ENCODE measurements around the gene ANKRD42. TPM values are rescaled to one million over a fixed set of nuclear protein-coding genes. Genes with fewer than 3 reads are reported as not detected.

ANKRD42 gene
- total RNA-seq, 1 experiment from 2014 or later: 5.7 TPM

DNA sequence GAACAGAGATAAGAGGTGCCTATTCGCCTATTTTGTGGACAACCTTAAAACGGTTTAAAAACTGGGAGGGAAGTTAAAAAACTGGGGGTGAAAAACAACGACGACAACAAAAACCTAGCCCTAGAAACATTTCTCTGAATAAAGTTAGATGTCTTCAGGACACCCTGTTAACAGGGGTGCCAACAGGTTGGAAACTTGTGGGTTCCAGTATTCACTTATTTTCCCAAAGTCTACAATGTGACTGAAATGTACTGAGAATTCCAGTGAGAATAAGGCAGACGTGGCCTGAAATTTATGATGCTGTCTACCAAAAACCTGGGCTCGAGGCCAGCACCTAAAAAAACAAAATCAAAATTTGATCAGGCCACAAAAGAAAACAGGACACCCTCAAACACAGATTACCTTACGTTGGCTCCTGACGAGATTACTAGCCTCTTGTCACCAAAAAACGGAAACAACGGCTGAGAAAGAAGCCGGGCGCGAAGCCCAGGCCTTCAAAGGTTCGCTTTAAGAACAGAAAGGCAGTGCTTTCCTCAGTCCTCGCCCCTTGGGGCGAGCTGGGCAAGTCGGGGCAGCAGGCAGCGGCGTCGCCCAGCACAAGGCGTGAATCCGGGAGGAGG is 91.7 kb downstream of the ANKRD42 start:
- Mint-ChIP-seq H3K4me1 (peaks cover 27% of the 10 kb centered on the region), H3K4me3 (peak overlapping the region; percentile 91), H3K9me3 (no peaks in the 10 kb centered on the region), H3K27ac (peak overlapping the region; percentile 99), H3K27me3 (ENCODE audit: low read depth) (no peaks in the 10 kb centered on the region), H3K36me3 (peaks cover 4% of the 10 kb centered on the region)
- DNase-seq (ENCODE audit: low spot score) (no peak), ATAC-seq (peak; percentile 26)
- ChIA-PET CTCF (interaction anchor here (1.0 to 1.2 kb wide), 3 partner anchors 10 to 128 kb away, joined by 3 to 6 read pairs (median 3); partner anchors contain the start of gene PCF11), POLR2A (interaction anchor here (0.6 to 1.2 kb wide), 4 partner anchors 35 to 440 kb away, joined by 3 to 6 read pairs (median 5); partner anchors contain the start of genes PCF11 and PRCP)
- TF ChIP-seq CBFB (CRISPR knock-in tag; IDR thresholded peaks at IDR 0.05; ENCODE audit: low read depth) (0 out of 2 replicates have a peak, but pooled peaks have one; percentile 0), ZNF232 (CRISPR knock-in tag; IDR thresholded peaks at IDR 0.05) (no peak)

DNA sequence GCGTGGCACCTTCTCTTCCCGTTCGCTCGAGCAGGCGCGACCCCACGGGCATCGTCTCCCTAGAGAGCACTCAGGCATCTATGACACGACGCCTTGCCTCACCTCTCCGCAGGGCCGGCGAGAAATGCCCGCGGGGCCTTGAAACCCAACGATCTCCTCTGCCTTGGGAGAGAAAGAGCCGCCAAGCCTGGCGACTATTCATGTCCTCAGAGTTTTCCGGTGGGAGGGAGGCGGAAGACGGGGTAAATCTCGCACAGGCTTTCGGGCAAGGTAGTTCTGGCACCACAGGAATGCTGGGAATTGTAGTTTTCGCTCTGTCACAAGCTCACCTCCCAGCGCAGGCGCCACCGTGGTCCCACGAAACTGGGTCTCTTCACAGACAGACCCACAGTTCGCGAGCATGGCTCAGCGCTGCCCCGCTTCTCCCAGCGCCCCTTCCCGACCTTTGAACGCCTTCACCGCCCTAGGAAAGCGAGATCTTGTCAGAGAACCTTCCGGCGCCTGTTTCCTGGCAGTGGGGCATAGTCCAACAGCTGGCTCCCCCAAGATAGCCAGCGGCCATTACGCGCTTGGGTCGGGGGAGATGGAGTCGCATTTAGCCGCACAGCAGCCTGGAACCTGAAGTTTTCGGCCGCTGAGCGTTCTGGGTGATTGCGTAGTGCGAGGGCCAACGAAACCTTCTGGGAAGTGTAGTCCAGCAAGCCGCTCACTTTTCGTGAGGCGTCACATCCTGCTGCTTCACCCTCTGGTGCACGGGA is 92.4 kb downstream of the ANKRD42 start, which contains the start of gene CCDC90B:
Gene CCDC90B, minus strand, starts transcription at position 597 of the 758 bp plus-strand sequence. Its CDS starts 395 bp downstream, at position 202.
- ChIA-PET CTCF (interaction anchor here (0.6 to 1.2 kb wide), 4 partner anchors 9 to 144 kb away, joined by 3 to 6 read pairs (median 3); partner anchors contain the start of gene PCF11), POLR2A (interaction anchor here (0.6 to 1.2 kb wide), 6 partner anchors 36 to 440 kb away, joined by 3 to 6 read pairs (median 4); partner anchors contain the start of genes PCF11 and PRCP)
- peak; percentile 94 for ATAC-seq
- Mint-ChIP-seq H3K36me3 (no peaks in the 10 kb centered on the region), H3K9me3 (no peaks in the 10 kb centered on the region), H3K27ac (peak within 1 kb of the TSS; percentile 99), H3K4me1 (peaks cover 23% of the 10 kb centered on the region), H3K4me3 (peak within 1 kb of the TSS; percentile 91), H3K27me3 (ENCODE audit: low read depth) (no peaks in the 10 kb centered on the region)
- DNase-seq (ENCODE audit: low spot score): peak; percentile 94
- TF ChIP-seq, protein P1, sequence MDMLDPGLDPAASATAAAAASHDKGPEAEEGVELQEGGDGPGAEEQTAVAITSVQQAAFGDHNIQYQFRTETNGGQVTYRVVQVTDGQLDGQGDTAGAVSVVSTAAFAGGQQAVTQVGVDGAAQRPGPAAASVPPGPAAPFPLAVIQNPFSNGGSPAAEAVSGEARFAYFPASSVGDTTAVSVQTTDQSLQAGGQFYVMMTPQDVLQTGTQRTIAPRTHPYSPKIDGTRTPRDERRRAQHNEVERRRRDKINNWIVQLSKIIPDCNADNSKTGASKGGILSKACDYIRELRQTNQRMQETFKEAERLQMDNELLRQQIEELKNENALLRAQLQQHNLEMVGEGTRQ (CRISPR knock-in tag; IDR thresholded peaks at IDR 0.05): 0 out of 2 replicates have a peak, but pooled peaks have one; percentile 31
- TF ChIP-seq, protein P2, sequence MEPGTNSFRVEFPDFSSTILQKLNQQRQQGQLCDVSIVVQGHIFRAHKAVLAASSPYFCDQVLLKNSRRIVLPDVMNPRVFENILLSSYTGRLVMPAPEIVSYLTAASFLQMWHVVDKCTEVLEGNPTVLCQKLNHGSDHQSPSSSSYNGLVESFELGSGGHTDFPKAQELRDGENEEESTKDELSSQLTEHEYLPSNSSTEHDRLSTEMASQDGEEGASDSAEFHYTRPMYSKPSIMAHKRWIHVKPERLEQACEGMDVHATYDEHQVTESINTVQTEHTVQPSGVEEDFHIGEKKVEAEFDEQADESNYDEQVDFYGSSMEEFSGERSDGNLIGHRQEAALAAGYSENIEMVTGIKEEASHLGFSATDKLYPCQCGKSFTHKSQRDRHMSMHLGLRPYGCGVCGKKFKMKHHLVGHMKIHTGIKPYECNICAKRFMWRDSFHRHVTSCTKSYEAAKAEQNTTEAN (CRISPR knock-in tag; IDR thresholded peaks at IDR 0.05): 0 out of 2 replicates have a peak, but pooled peaks have one; percentile 53
- TF ChIP-seq, protein P3, sequence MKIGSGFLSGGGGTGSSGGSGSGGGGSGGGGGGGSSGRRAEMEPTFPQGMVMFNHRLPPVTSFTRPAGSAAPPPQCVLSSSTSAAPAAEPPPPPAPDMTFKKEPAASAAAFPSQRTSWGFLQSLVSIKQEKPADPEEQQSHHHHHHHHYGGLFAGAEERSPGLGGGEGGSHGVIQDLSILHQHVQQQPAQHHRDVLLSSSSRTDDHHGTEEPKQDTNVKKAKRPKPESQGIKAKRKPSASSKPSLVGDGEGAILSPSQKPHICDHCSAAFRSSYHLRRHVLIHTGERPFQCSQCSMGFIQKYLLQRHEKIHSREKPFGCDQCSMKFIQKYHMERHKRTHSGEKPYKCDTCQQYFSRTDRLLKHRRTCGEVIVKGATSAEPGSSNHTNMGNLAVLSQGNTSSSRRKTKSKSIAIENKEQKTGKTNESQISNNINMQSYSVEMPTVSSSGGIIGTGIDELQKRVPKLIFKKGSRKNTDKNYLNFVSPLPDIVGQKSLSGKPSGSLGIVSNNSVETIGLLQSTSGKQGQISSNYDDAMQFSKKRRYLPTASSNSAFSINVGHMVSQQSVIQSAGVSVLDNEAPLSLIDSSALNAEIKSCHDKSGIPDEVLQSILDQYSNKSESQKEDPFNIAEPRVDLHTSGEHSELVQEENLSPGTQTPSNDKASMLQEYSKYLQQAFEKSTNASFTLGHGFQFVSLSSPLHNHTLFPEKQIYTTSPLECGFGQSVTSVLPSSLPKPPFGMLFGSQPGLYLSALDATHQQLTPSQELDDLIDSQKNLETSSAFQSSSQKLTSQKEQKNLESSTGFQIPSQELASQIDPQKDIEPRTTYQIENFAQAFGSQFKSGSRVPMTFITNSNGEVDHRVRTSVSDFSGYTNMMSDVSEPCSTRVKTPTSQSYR (CRISPR knock-in tag; IDR thresholded peaks at IDR 0.05): no peak
- TF ChIP-seq, protein P4, sequence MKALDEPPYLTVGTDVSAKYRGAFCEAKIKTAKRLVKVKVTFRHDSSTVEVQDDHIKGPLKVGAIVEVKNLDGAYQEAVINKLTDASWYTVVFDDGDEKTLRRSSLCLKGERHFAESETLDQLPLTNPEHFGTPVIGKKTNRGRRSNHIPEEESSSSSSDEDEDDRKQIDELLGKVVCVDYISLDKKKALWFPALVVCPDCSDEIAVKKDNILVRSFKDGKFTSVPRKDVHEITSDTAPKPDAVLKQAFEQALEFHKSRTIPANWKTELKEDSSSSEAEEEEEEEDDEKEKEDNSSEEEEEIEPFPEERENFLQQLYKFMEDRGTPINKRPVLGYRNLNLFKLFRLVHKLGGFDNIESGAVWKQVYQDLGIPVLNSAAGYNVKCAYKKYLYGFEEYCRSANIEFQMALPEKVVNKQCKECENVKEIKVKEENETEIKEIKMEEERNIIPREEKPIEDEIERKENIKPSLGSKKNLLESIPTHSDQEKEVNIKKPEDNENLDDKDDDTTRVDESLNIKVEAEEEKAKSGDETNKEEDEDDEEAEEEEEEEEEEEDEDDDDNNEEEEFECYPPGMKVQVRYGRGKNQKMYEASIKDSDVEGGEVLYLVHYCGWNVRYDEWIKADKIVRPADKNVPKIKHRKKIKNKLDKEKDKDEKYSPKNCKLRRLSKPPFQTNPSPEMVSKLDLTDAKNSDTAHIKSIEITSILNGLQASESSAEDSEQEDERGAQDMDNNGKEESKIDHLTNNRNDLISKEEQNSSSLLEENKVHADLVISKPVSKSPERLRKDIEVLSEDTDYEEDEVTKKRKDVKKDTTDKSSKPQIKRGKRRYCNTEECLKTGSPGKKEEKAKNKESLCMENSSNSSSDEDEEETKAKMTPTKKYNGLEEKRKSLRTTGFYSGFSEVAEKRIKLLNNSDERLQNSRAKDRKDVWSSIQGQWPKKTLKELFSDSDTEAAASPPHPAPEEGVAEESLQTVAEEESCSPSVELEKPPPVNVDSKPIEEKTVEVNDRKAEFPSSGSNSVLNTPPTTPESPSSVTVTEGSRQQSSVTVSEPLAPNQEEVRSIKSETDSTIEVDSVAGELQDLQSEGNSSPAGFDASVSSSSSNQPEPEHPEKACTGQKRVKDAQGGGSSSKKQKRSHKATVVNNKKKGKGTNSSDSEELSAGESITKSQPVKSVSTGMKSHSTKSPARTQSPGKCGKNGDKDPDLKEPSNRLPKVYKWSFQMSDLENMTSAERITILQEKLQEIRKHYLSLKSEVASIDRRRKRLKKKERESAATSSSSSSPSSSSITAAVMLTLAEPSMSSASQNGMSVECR (CRISPR knock-in tag; IDR thresholded peaks at IDR 0.05; ENCODE audit: borderline replicate concordance): peak; percentile 69; the same call in 1 of the 2 replicates
- TF ChIP-seq, protein P5, sequence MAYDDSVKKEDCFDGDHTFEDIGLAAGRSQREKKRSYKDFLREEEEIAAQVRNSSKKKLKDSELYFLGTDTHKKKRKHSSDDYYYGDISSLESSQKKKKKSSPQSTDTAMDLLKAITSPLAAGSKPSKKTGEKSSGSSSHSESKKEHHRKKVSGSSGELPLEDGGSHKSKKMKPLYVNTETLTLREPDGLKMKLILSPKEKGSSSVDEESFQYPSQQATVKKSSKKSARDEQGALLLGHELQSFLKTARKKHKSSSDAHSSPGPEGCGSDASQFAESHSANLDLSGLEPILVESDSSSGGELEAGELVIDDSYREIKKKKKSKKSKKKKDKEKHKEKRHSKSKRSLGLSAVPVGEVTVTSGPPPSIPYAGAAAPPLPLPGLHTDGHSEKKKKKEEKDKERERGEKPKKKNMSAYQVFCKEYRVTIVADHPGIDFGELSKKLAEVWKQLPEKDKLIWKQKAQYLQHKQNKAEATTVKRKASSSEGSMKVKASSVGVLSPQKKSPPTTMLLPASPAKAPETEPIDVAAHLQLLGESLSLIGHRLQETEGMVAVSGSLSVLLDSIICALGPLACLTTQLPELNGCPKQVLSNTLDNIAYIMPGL (CRISPR knock-in tag; IDR thresholded peaks at IDR 0.05): 0 out of 2 replicates have a peak, but pooled peaks have one; percentile 57
- TF ChIP-seq TP53 (CRISPR knock-in tag; IDR thresholded peaks at IDR 0.05): peak; percentile 40; the same call in 1 of the 2 replicates
- no peak for TF ChIP-seq ZBTB21 (CRISPR knock-in tag; IDR thresholded peaks at IDR 0.05; ENCODE audit: borderline replicate concordance)
- no peak for TF ChIP-seq SMAD4 (CRISPR knock-in tag; IDR thresholded peaks at IDR 0.05)
- TF ChIP-seq, protein P6, sequence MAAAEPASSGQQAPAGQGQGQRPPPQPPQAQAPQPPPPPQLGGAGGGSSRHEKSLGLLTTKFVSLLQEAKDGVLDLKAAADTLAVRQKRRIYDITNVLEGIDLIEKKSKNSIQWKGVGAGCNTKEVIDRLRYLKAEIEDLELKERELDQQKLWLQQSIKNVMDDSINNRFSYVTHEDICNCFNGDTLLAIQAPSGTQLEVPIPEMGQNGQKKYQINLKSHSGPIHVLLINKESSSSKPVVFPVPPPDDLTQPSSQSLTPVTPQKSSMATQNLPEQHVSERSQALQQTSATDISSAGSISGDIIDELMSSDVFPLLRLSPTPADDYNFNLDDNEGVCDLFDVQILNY (CRISPR knock-in tag; IDR thresholded peaks at IDR 0.05): peak; percentile 29; the same call in 1 of the 2 replicates
- TF ChIP-seq TEAD4 (CRISPR knock-in tag; IDR thresholded peaks at IDR 0.05): 0 out of 2 replicates have a peak, but pooled peaks have one; percentile 34
- 0 out of 2 replicates have a peak, but pooled peaks have one; percentile 34 for TF ChIP-seq CBFB (CRISPR knock-in tag; IDR thresholded peaks at IDR 0.05; ENCODE audit: low read depth)
- TF ChIP-seq ZNF396 (CRISPR knock-in tag; IDR thresholded peaks at IDR 0.05; ENCODE audit: borderline replicate concordance): no peak
- TF ChIP-seq, protein P7, sequence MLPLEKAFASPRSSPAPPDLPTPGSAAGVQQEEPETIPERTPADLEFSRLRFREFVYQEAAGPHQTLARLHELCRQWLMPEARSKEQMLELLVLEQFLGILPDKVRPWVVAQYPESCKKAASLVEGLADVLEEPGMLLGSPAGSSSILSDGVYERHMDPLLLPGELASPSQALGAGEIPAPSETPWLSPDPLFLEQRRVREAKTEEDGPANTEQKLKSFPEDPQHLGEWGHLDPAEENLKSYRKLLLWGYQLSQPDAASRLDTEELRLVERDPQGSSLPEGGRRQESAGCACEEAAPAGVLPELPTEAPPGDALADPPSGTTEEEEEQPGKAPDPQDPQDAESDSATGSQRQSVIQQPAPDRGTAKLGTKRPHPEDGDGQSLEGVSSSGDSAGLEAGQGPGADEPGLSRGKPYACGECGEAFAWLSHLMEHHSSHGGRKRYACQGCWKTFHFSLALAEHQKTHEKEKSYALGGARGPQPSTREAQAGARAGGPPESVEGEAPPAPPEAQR (CRISPR knock-in tag; IDR thresholded peaks at IDR 0.05): no peak
- no peak for TF ChIP-seq GRHL2 (CRISPR knock-in tag; IDR thresholded peaks at IDR 0.05; ENCODE audit: insufficient replicate concordance, severe bottlenecking)

Data from WTC11 (cell line).